H1 (cell line): ENCODE data around the gene ACAP2. TPM values are rescaled to one million over a fixed set of nuclear protein-coding genes. Genes with fewer than 3 reads are reported as not detected.
A peak's percentile ranks its signal among the peaks of the same experiment; 100 is the strongest.

Experiments
- CTCF ChIA-PET: fragments of 300-600 bp; sonication (Branson Sonifier 250); formaldehyde crosslinking; loops from one replicate; lab custom pipeline; 2021; ENCODE audit not compliant: partially characterized antibody; lab: Charles Lee
- POLR2A ChIA-PET: fragments of 300-600 bp; sonication (Branson Sonifier 250); formaldehyde crosslinking; loops from one replicate; lab custom pipeline; 2021; ENCODE audit warnings: inconsistent platforms; ENCODE audit not compliant: partially characterized antibody; lab: Charles Lee
- DNase-seq, 2 experiments: peaks; one replicate each; pipeline versions ENCODE4 v3.0.0 to v3.0.0-alpha.2; 2010 to 2022; ENCODE audit warnings: low spot score in 2 of 2, low read depth in 1 of 2, mixed read lengths in 1 of 2
- FAIRE-seq: peaks from 2 replicates; lab custom pipeline; 2011; peaks lifted over from hg19 to GRCh38; lab: Jason Lieb, UNC
- H2AFZ ChIP-seq: 2 replicates; pipeline ENCODE4 v1.8.1; 2012; ENCODE audit warnings: low read length, inconsistent platforms
- H2AK5ac ChIP-seq: 2 replicates; pipeline ENCODE4 v1.6.1; 2013; ENCODE audit warnings: low read depth, low read length
- H2BK120ac ChIP-seq: replicated peaks from 2 replicates; pipeline ENCODE3; 2013; ENCODE audit warnings: low read depth, low read length, inconsistent platforms
- H2BK12ac ChIP-seq: 2 replicates; pipeline ENCODE4 v1.6.1; 2013; ENCODE audit warnings: low read depth, low read length
- H2BK15ac ChIP-seq: 2 replicates; pipeline ENCODE4 v1.6.1; 2013; ENCODE audit warnings: low read length
- H2BK20ac ChIP-seq: 2 replicates; pipeline ENCODE4 v1.6.1; 2013; ENCODE audit warnings: low read length
- H2BK5ac ChIP-seq: 2 replicates; pipeline ENCODE4 v1.6.1; 2013; ENCODE audit warnings: low read depth, low read length
- H3K14ac ChIP-seq: 2 replicates; pipeline ENCODE4 v1.6.1; 2013; ENCODE audit warnings: inconsistent platforms; ENCODE audit not compliant: insufficient read length
- H3K18ac ChIP-seq: 2 replicates; pipeline ENCODE4 v1.6.1; 2013; ENCODE audit warnings: low read length; ENCODE audit errors: extremely low read depth
- H3K23ac ChIP-seq: 2 replicates; pipeline ENCODE4 v1.6.1; 2013; ENCODE audit warnings: inconsistent platforms; ENCODE audit not compliant: insufficient read length
- H3K23me2 ChIP-seq: 2 replicates; pipeline ENCODE4 v1.6.1; 2013; ENCODE audit warnings: low read depth, low read length
- H3K27ac ChIP-seq: 2 replicates; pipeline ENCODE4 v1.6.1; 2011; ENCODE audit warnings: low read depth, low read length, inconsistent platforms
- H3K27me3 ChIP-seq, 4 experiments: replicated peaks in 1 of 4; 1 replicate in 1 of 4; 2 replicates in 3 of 4; pipeline versions ENCODE4 v1.6.1 to v1.8.1; 2011 to 2013; ENCODE audit warnings: low read length in 3 of 4, mild to moderate bottlenecking in 3 of 4, inconsistent platforms in 2 of 4, mixed read lengths in 2 of 4, moderate library complexity in 1 of 4; ENCODE audit not compliant: control insufficient read depth in 3 of 4, insufficient read depth in 3 of 4; ENCODE audit errors: extremely low read depth in 1 of 4
- H3K36me3 ChIP-seq, 4 experiments: 2 replicates each; pipeline versions ENCODE4 v1.6.1 to v1.8.1; 2011 to 2013; ENCODE audit warnings: mild to moderate bottlenecking in 4 of 4, low read length in 3 of 4, moderate library complexity in 2 of 4, control low read depth in 1 of 4, inconsistent platforms in 1 of 4; ENCODE audit not compliant: insufficient read depth in 4 of 4, control insufficient read depth in 2 of 4
- H3K4ac ChIP-seq: replicated peaks from 2 replicates; pipeline ENCODE3; 2013; ENCODE audit warnings: low read length, low read depth, mixed read lengths, inconsistent platforms; ENCODE audit not compliant: insufficient read length
- H3K4me1 ChIP-seq, 4 experiments: replicated peaks in 1 of 4; 1 replicate in 1 of 4; 2 replicates in 3 of 4; pipeline versions ENCODE4 v1.6.1 to v1.8.1; 2011 to 2013; ENCODE audit warnings: low read length in 3 of 4, inconsistent platforms in 2 of 4, mixed read lengths in 1 of 4; ENCODE audit not compliant: insufficient read depth in 4 of 4, control insufficient read depth in 3 of 4
- H3K4me2 ChIP-seq, 2 experiments: 2 replicates each; pipeline versions ENCODE4 v1.6.1 to v1.8.1; 2011 to 2013; ENCODE audit warnings: low read depth in 2 of 2, low read length in 2 of 2, control low read depth in 1 of 2, inconsistent platforms in 1 of 2, mild to moderate bottlenecking in 1 of 2; ENCODE audit not compliant: insufficient read depth in 1 of 2
- H3K4me3 ChIP-seq, 4 experiments: fragments of 200-600, 300-600 bp in 1 of 4; sonication (generic), shearing (Covaris generic), sonication (Bioruptor Twin) in 1 of 4; 2 replicates each; pipeline versions ENCODE4 v1.5.1 to v1.8.1; 2011 to 2016; ENCODE audit warnings: low read length in 4 of 4, low read depth in 3 of 4, control low read depth in 2 of 4, inconsistent platforms in 2 of 4, mild to moderate bottlenecking in 2 of 4, mixed read lengths in 1 of 4, moderate library complexity in 1 of 4; ENCODE audit not compliant: insufficient read depth in 2 of 4; ENCODE audit errors: extremely low read depth in 1 of 4
- H3K56ac ChIP-seq: replicated peaks from 2 replicates; pipeline ENCODE3; 2013; ENCODE audit warnings: low read depth, mild to moderate bottlenecking, mixed read lengths, low read length, inconsistent platforms; ENCODE audit not compliant: insufficient read length
- H3K79me1 ChIP-seq: 2 replicates; pipeline ENCODE4 v1.6.1; 2013; ENCODE audit warnings: low read depth, low read length, control low read depth
- H3K79me2 ChIP-seq, 2 experiments: 2 replicates each; pipeline versions ENCODE4 v1.6.1 to v1.8.1; 2012 to 2013; ENCODE audit warnings: low read length in 2 of 2, mild to moderate bottlenecking in 2 of 2, inconsistent platforms in 1 of 2; ENCODE audit not compliant: insufficient read depth in 2 of 2, control insufficient read depth in 1 of 2
- H3K9ac ChIP-seq, 4 experiments: replicated peaks in 1 of 4; 1 replicate in 1 of 4; 2 replicates in 3 of 4; pipeline versions ENCODE4 v1.6.1 to v1.8.1; 2011 to 2013; ENCODE audit warnings: low read depth in 3 of 4, low read length in 3 of 4, control low read depth in 2 of 4, mild to moderate bottlenecking in 2 of 4, moderate library complexity in 2 of 4, inconsistent platforms in 1 of 4; ENCODE audit errors: extremely low read depth in 1 of 4
- H3K9me3 ChIP-seq, 2 experiments: 2 replicates each; pipeline versions ENCODE4 v1.6.1 to v1.8.1; 2012 to 2013; ENCODE audit warnings: mild to moderate bottlenecking in 2 of 2, moderate library complexity in 2 of 2, control low read depth in 1 of 2, inconsistent platforms in 1 of 2, low read depth in 1 of 2, low read length in 1 of 2, mixed read lengths in 1 of 2; ENCODE audit not compliant: insufficient read depth in 2 of 2
- H4K20me1 ChIP-seq, 2 experiments: replicated peaks in 1 of 2; 2 replicates each; pipeline versions ENCODE3 to v1.8.1; 2011 to 2013; ENCODE audit warnings: inconsistent platforms in 2 of 2, low read length in 2 of 2, mild to moderate bottlenecking in 1 of 2; ENCODE audit not compliant: insufficient read depth in 2 of 2, control insufficient read depth in 1 of 2
- H4K5ac ChIP-seq: 2 replicates; pipeline ENCODE4 v1.6.1; 2013; ENCODE audit warnings: low read length, low read depth, mixed read lengths, inconsistent platforms; ENCODE audit not compliant: insufficient read length
- H4K8ac ChIP-seq: 2 replicates; pipeline ENCODE4 v1.8.0; 2013; ENCODE audit warnings: mild to moderate bottlenecking, moderate library complexity, low read length, inconsistent platforms; ENCODE audit not compliant: insufficient read depth; ENCODE audit errors: extremely low read depth
- H4K91ac ChIP-seq: replicated peaks from 2 replicates; pipeline ENCODE3; 2013; ENCODE audit warnings: low read length, mixed read lengths, inconsistent platforms; ENCODE audit not compliant: insufficient read length
- BCL11A ChIP-seq, 2 experiments: IDR thresholded peaks; one replicate each; pipeline ENCODE4 v1.6.1; 2011; ENCODE audit warnings: low read depth in 2 of 2, low read length in 2 of 2, mild to moderate bottlenecking in 2 of 2
- CBX5 ChIP-seq: fragments of 300-800, 300-1000 bp; sonication (generic); IDR thresholded peaks from 2 replicates; pipeline ENCODE4 v1.7.1; 2016; ENCODE audit warnings: antibody characterized with exemption, low read length, low read depth
- CHD1 ChIP-seq: IDR thresholded peaks from 2 replicates; pipeline ENCODE4 v1.6.1; 2012; ENCODE audit warnings: low read depth, low read length, improper control_type of control experiment
- GABPA ChIP-seq: IDR thresholded peaks from 2 replicates; pipeline ENCODE4 v1.6.1; 2011; ENCODE audit warnings: mild to moderate bottlenecking, low read length, moderate library complexity, borderline replicate concordance; ENCODE audit not compliant: insufficient read depth
- KDM4A ChIP-seq: IDR thresholded peaks from one replicate; pipeline ENCODE4 v1.7.1; 2012; ENCODE audit warnings: low read depth, mild to moderate bottlenecking, moderate library complexity, low read length, inconsistent platforms; ENCODE audit not compliant: severe bottlenecking
- NANOG ChIP-seq: IDR thresholded peaks from 2 replicates; pipeline ENCODE4 v1.6.1; 2011; ENCODE audit warnings: low read length, low read depth, mild to moderate bottlenecking, inconsistent platforms; ENCODE audit not compliant: insufficient read depth, poor library complexity, severe bottlenecking
- RBBP5 ChIP-seq: IDR thresholded peaks from 2 replicates; pipeline ENCODE4 v1.7.1; 2012; ENCODE audit warnings: low read depth, mild to moderate bottlenecking, inconsistent platforms, low read length, moderate library complexity, borderline replicate concordance
- WGBS, 2 experiments: shearing (Covaris generic) in 1 of 2; methylation state at CpG; one replicate each; pipeline versions ENCODE4 v1.1.6 to v1.1.7; 2013 to 2015; ENCODE audit warnings: low lambda C conversion rate in 2 of 2, mixed read lengths in 2 of 2, inconsistent platforms in 1 of 2, low coverage in 1 of 2, missing lambda C conversion rate in 1 of 2; ENCODE audit not compliant: insufficient replicate concordance in 2 of 2, insufficient coverage in 1 of 2, insufficient read length in 1 of 2; ENCODE audit errors: extremely low coverage in 1 of 2, missing lambda C conversion rate in 1 of 2; 5-methylcytosine and 5-hydroxymethylcytosine counted together
- polyA plus RNA-seq, 7 experiments: library from polyadenylated mRNA; depleted of rRNA in 3 of 7; stranded (reverse) in 5 of 7; unstranded in 2 of 7; fragments of >200 nt in 5 of 7; fragments of 200-250 nt in 2 of 7; gene quantifications; 1 replicate in 5 of 7; 2 replicates in 1 of 7; 4 replicates in 1 of 7; pipeline versions ENCODE4 v1.2.1 to v1.2.3, GENCODE V29; 2011 to 2013; ENCODE audit warnings: missing spikeins in 2 of 7, mixed read lengths in 2 of 7
- total RNA-seq: library from RNA; stranded (reverse); fragmentation: NEBNext Ultra II Directional; extraction: Animal tissue kit (Norgen Biotek cat#: 25700); gene quantifications from 2 replicates; pipeline ENCODE4 v1.2.1, GENCODE V29; 2021

The ACAP2 gene
- total and polyA plus RNA-seq, 2 of the 8 experiments (the other 6 are each of a cell fraction or from before 2014, with no cell fraction given): 7.7 to 37.3 TPM

DNA sequence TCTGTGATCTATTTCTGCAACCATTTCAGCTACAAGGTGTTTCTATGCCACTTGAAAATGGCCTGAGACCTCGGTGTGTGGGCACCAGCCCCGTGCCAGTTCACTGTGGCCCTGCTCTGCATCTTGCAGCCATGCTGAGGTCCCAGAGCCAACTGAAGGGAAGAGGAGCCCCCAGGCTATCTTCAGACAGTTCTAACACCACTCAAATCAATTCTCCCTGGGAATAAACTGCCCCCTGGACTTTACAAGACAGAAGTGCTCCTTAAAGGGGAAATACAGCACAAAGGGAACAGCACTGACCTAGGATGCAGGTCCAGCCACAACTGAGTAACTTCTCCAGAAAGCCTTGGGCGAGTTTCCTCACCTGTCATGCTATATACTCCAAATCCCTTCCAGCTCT lies 175.7 kb downstream of the ACAP2 start:
- TF ChIP-seq CBX5: no peak
- TF ChIP-seq RBBP5: no peak
- no peak for TF ChIP-seq GABPA
- TF ChIP-seq KDM4A: no peak
- no peak for TF ChIP-seq CHD1
- no peak for TF ChIP-seq NANOG
- TF ChIP-seq BCL11A (IDR thresholded peaks at IDR 0.05; ENCODE audit: low read depth in 2 of 2, low read length in 2 of 2): no peak
- H3K79me2 ChIP-seq: peaks cover 16 to 81% of the 10 kb centered on the region in 2 experiments
- H3K56ac ChIP-seq: no peak overlapping the region
- peaks cover 34% of the 10 kb centered on the region for H3K79me1 ChIP-seq
- H2BK20ac ChIP-seq: no peak overlapping the region
- H2BK5ac ChIP-seq: no peak overlapping the region
- no peak for FAIRE-seq
- H4K8ac ChIP-seq: no peak overlapping the region
- no peaks in the 10 kb centered on the region for H3K9me3 ChIP-seq
- no peak overlapping the region for H3K14ac ChIP-seq
- ChIA-PET POLR2A (no interaction called here), CTCF (interaction anchor here (1.2 kb wide), 1 partner anchor 255 kb away, joined by 6 read pairs; no protein-coding TSS in a partner anchor)
- DNase-seq: peak in 1 of 2 experiments; percentile 13
- H3K27me3 ChIP-seq: no peaks in the 10 kb centered on the region
- H3K9ac ChIP-seq: no peak overlapping the region
- H4K5ac ChIP-seq: no peak overlapping the region
- peaks cover 5% of the 10 kb centered on the region for H3K23me2 ChIP-seq
- no peak overlapping the region for H3K18ac ChIP-seq
- H3K4ac ChIP-seq: no peak overlapping the region
- H3K4me1 ChIP-seq: peaks cover 0 to 9% (median 6%) of the 10 kb centered on the region in 4 experiments; a peak in 5 of 7 replicates
- no peak overlapping the region for H2AK5ac ChIP-seq
- no peak overlapping the region for H4K91ac ChIP-seq
- H3K27ac ChIP-seq: no peak overlapping the region
- H4K20me1 ChIP-seq: peaks cover 24 to 41% of the 10 kb centered on the region in 2 experiments
- H2BK15ac ChIP-seq: no peak overlapping the region
- H2BK12ac ChIP-seq: no peak overlapping the region
- no peak overlapping the region for H3K23ac ChIP-seq
- H2AFZ ChIP-seq: no peak overlapping the region
- no peak overlapping the region for H3K4me3 ChIP-seq
- peaks cover 2 to 14% (median 5%) of the 10 kb centered on the region in 4 experiments; a peak in 5 of 8 replicates for H3K36me3 ChIP-seq
- no peak overlapping the region for H2BK120ac ChIP-seq
- no peak overlapping the region for H3K4me2 ChIP-seq
- 89% methylated on average over 3 of the region's 3 CpGs; no CpG with 5 or more reads in 1 of the 2 experiments for WGBS, 2 experiments
